Sigmoid colon (tissue), 3 donors: Measurements from ENCODE around the gene TKTL1.

Source experiments
- CTCF ChIP-seq, 4 experiments: fragments of 450-650 bp in 3 of 4; fragments of 200-600 bp in 1 of 4; IDR thresholded peaks; one replicate each; pipeline ENCODE4 v1.5.1; 2016 to 2019; ENCODE audit warnings: antibody characterized with exemption in 4 of 4, mild to moderate bottlenecking in 3 of 4, moderate library complexity in 2 of 4
- POLR2A ChIP-seq, 2 donors: fragments of 450-650 bp; IDR thresholded peaks; one replicate each; pipeline ENCODE4 v1.6.1; 2016; ENCODE audit warnings: antibody characterized with exemption in 2 of 2, mild to moderate bottlenecking in 2 of 2, moderate library complexity in 2 of 2

DNA sequence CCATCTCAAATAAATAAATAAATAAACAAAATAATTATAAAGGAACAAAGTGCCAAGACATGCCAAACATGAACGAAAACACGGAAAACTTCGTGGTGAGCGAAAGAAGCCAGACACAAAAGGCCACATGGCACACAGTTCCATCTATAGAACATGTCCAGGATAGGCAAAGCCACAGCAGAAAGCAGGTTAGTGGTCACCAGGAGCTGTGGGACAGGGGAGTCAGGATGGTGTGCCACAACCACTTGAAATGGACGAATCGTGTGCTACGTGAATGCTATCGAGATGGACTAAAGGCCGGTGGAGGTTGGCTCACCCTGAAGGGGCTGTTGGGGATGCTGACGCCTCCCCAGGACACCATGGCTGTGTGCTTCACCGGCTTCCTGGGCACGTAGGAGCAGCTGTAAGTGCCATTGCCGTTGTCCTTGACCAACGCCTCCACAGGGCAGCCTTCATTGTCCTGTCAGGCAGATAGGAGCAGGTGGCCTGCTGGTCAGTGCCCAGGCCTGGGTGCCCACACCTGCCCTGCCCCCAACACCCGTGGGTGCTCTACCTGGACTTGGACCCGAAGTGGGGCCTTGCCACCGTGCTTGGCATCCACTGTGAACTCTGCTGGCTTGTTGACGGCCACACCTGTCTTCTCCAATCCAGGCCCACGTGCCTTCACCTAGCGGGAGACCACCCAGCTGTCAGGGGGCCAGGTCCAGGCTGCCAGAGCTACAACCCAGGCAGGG is 68.3 kb downstream of the TKTL1 start:
- no peak for TF ChIP-seq CTCF (IDR thresholded peaks at IDR 0.05)
- no peak for TF ChIP-seq POLR2A (IDR thresholded peaks at IDR 0.05)
